ENCODE results near the gene TENM4.

DNA sequence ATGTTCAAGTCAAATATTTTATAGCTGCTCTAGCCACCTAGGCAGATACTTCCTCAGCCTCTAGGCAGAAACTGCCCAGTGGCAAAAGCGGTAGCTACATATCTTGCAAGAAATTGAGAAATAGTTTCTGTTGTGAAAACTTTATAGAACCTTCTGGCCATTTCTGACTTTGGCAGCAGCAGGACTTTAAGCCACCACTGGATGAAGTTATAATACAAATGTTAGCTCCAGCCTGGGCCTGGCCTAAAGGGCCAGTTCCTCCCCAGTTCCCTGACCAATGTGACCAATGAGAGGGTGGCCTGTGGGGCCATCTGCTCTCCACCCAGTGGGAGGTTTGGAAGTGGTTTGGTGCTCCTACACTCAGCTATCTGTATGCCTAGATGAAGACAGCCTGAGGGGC, 612.2 kb downstream of the TENM4 start:
- TF ChIP-seq, protein P1, sequence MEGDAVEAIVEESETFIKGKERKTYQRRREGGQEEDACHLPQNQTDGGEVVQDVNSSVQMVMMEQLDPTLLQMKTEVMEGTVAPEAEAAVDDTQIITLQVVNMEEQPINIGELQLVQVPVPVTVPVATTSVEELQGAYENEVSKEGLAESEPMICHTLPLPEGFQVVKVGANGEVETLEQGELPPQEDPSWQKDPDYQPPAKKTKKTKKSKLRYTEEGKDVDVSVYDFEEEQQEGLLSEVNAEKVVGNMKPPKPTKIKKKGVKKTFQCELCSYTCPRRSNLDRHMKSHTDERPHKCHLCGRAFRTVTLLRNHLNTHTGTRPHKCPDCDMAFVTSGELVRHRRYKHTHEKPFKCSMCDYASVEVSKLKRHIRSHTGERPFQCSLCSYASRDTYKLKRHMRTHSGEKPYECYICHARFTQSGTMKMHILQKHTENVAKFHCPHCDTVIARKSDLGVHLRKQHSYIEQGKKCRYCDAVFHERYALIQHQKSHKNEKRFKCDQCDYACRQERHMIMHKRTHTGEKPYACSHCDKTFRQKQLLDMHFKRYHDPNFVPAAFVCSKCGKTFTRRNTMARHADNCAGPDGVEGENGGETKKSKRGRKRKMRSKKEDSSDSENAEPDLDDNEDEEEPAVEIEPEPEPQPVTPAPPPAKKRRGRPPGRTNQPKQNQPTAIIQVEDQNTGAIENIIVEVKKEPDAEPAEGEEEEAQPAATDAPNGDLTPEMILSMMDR (tag by site-specific recombination; IDR thresholded peaks at IDR 0.05), result no peak
- TF ChIP-seq OVOL3 (tag by site-specific recombination; IDR thresholded peaks at IDR 0.05) (no peak), ZNF23 (tag by site-specific recombination; IDR thresholded peaks at IDR 0.05; ENCODE audit: borderline replicate concordance) (no peak), GLI4 (tag by site-specific recombination; IDR thresholded peaks at IDR 0.05) (no peak), ZNF777 (tag by site-specific recombination; IDR thresholded peaks at IDR 0.05; ENCODE audit: borderline replicate concordance) (no peak), ZNF391 (tag by site-specific recombination; IDR thresholded peaks at IDR 0.05; ENCODE audit: borderline replicate concordance, low read depth) (no peak), ZNF670 (tag by site-specific recombination; IDR thresholded peaks at IDR 0.05; ENCODE audit: low read depth) (no peak), ZNF510 (tag by site-specific recombination; IDR thresholded peaks at IDR 0.05; ENCODE audit: insufficient replicate concordance) (no peak)
- TF ChIP-seq, protein P2, sequence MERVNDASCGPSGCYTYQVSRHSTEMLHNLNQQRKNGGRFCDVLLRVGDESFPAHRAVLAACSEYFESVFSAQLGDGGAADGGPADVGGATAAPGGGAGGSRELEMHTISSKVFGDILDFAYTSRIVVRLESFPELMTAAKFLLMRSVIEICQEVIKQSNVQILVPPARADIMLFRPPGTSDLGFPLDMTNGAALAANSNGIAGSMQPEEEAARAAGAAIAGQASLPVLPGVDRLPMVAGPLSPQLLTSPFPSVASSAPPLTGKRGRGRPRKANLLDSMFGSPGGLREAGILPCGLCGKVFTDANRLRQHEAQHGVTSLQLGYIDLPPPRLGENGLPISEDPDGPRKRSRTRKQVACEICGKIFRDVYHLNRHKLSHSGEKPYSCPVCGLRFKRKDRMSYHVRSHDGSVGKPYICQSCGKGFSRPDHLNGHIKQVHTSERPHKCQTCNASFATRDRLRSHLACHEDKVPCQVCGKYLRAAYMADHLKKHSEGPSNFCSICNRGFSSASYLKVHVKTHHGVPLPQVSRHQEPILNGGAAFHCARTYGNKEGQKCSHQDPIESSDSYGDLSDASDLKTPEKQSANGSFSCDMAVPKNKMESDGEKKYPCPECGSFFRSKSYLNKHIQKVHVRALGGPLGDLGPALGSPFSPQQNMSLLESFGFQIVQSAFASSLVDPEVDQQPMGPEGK (tag by site-specific recombination; IDR thresholded peaks at IDR 0.05), result no peak
- TF ChIP-seq, protein P3, sequence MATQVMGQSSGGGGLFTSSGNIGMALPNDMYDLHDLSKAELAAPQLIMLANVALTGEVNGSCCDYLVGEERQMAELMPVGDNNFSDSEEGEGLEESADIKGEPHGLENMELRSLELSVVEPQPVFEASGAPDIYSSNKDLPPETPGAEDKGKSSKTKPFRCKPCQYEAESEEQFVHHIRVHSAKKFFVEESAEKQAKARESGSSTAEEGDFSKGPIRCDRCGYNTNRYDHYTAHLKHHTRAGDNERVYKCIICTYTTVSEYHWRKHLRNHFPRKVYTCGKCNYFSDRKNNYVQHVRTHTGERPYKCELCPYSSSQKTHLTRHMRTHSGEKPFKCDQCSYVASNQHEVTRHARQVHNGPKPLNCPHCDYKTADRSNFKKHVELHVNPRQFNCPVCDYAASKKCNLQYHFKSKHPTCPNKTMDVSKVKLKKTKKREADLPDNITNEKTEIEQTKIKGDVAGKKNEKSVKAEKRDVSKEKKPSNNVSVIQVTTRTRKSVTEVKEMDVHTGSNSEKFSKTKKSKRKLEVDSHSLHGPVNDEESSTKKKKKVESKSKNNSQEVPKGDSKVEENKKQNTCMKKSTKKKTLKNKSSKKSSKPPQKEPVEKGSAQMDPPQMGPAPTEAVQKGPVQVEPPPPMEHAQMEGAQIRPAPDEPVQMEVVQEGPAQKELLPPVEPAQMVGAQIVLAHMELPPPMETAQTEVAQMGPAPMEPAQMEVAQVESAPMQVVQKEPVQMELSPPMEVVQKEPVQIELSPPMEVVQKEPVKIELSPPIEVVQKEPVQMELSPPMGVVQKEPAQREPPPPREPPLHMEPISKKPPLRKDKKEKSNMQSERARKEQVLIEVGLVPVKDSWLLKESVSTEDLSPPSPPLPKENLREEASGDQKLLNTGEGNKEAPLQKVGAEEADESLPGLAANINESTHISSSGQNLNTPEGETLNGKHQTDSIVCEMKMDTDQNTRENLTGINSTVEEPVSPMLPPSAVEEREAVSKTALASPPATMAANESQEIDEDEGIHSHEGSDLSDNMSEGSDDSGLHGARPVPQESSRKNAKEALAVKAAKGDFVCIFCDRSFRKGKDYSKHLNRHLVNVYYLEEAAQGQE (tag by site-specific recombination; IDR thresholded peaks at IDR 0.05), result no peak
- TF ChIP-seq, protein P4, sequence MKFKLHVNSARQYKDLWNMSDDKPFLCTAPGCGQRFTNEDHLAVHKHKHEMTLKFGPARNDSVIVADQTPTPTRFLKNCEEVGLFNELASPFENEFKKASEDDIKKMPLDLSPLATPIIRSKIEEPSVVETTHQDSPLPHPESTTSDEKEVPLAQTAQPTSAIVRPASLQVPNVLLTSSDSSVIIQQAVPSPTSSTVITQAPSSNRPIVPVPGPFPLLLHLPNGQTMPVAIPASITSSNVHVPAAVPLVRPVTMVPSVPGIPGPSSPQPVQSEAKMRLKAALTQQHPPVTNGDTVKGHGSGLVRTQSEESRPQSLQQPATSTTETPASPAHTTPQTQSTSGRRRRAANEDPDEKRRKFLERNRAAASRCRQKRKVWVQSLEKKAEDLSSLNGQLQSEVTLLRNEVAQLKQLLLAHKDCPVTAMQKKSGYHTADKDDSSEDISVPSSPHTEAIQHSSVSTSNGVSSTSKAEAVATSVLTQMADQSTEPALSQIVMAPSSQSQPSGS (tag by site-specific recombination; IDR thresholded peaks at IDR 0.05; ENCODE audit: low read depth), result no peak
- TF ChIP-seq, protein P5, sequence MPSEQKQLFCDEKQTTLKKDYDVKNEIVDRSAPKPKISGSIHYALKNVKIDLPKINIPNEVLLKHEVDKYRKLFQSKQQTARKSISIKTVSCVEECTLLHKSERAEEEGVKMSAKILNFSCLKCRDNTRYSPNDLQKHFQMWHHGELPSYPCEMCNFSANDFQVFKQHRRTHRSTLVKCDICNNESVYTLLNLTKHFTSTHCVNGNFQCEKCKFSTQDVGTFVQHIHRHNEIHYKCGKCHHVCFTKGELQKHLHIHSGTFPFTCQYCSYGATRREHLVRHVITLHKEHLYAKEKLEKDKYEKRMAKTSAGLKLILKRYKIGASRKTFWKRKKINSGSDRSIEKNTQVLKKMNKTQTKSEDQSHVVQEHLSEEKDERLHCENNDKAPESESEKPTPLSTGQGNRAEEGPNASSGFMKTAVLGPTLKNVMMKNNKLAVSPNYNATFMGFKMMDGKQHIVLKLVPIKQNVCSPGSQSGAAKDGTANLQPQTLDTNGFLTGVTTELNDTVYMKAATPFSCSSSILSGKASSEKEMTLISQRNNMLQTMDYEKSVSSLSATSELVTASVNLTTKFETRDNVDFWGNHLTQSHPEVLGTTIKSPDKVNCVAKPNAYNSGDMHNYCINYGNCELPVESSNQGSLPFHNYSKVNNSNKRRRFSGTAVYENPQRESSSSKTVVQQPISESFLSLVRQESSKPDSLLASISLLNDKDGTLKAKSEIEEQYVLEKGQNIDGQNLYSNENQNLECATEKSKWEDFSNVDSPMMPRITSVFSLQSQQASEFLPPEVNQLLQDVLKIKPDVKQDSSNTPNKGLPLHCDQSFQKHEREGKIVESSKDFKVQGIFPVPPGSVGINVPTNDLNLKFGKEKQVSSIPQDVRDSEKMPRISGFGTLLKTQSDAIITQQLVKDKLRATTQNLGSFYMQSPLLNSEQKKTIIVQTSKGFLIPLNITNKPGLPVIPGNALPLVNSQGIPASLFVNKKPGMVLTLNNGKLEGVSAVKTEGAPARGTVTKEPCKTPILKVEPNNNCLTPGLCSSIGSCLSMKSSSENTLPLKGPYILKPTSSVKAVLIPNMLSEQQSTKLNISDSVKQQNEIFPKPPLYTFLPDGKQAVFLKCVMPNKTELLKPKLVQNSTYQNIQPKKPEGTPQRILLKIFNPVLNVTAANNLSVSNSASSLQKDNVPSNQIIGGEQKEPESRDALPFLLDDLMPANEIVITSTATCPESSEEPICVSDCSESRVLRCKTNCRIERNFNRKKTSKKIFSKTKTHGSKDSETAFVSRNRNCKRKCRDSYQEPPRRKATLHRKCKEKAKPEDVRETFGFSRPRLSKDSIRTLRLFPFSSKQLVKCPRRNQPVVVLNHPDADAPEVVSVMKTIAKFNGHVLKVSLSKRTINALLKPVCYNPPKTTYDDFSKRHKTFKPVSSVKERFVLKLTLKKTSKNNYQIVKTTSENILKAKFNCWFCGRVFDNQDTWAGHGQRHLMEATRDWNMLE (tag by site-specific recombination; conservative IDR thresholded peaks at IDR 0.05; ENCODE audit: low read depth), result no peak
